HepG2 (cell line): ENCODE data around the gene SATB2.

Experiments
- ATF5 ChIP-seq: sonication (generic); formaldehyde crosslinking; IDR thresholded peaks from 2 replicates; pipeline ENCODE4 v1.4.0; 2020; ENCODE audit warnings: mild to moderate bottlenecking, low read depth, missing genetic modification reagents
- ELF1 ChIP-seq: sonication (generic); formaldehyde crosslinking; IDR thresholded peaks from 2 replicates; pipeline ENCODE4 v1.4.0; 2020; ENCODE audit warnings: missing genetic modification reagents
- SAFB2 ChIP-seq: sonication (generic); formaldehyde crosslinking; IDR thresholded peaks from 2 replicates; pipeline ENCODE4 v1.5.1; 2020; ENCODE audit warnings: missing genetic modification reagents, low read depth, mild to moderate bottlenecking, borderline replicate concordance
- ZFP91 ChIP-seq: sonication (generic); formaldehyde crosslinking; IDR thresholded peaks from 2 replicates; pipeline ENCODE4 v1.9.0; 2022; ENCODE audit warnings: missing genetic modification reagents, mild to moderate bottlenecking, borderline replicate concordance
- ZNF672 ChIP-seq: sonication (generic); formaldehyde crosslinking; IDR thresholded peaks from 2 replicates; pipeline ENCODE4 v1.8.1; 2022; ENCODE audit warnings: missing genetic modification reagents
- TF ChIP-seq, protein P1 (sequence below): sonication (generic); formaldehyde crosslinking; IDR thresholded peaks from 2 replicates; pipeline ENCODE4 v1.4.0; 2020; ENCODE audit warnings: missing genetic modification reagents, mild to moderate bottlenecking, borderline replicate concordance

- no peak for TF ChIP-seq ZNF672
- no peak for TF ChIP-seq SAFB2 (CRISPR knock-in tag)
- no peak for TF ChIP-seq ELF1 (CRISPR knock-in tag)
- TF ChIP-seq ATF5 = no peak
- TF ChIP-seq, protein P1, sequence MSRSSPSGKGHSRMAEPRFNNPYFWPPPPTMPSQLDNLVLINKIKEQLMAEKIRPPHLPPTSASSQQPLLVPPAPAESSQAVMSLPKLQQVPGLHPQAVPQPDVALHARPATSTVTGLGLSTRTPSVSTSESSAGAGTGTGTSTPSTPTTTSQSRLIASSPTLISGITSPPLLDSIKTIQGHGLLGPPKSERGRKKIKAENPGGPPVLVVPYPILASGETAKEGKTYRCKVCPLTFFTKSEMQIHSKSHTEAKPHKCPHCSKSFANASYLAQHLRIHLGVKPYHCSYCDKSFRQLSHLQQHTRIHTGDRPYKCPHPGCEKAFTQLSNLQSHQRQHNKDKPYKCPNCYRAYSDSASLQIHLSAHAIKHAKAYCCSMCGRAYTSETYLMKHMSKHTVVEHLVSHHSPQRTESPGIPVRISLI (CRISPR knock-in tag) = no peak
- TF ChIP-seq ZFP91 (CRISPR knock-in tag) = no peak
Measured at GRCh38 chr2:199485732-199486335, 28.1 kb upstream of the SATB2 start.
